Gastrocnemius medialis (tissue), 4 donors: Measurements from ENCODE around the gene LRRC8A.

Source experiments
- POLR2A ChIP-seq, 2 donors: fragments of 450-650 bp; IDR thresholded peaks; one replicate each; pipeline ENCODE4 v1.6.1; 2017; ENCODE audit warnings: antibody characterized with exemption in 2 of 2, mild to moderate bottlenecking in 2 of 2, moderate library complexity in 2 of 2
- TF ChIP-seq, protein P1 (sequence below), 5 experiments: fragments of 450-650 bp in 3 of 5; fragments of 200-600 bp in 2 of 5; sonication (generic) in 2 of 5; IDR thresholded peaks in 4 of 5; conservative IDR thresholded peaks in 1 of 5; 1 replicate in 4 of 5; 2 replicates in 1 of 5; pipeline ENCODE4 v1.5.1; 2016 to 2019; ENCODE audit warnings: antibody characterized with exemption in 5 of 5, mild to moderate bottlenecking in 3 of 5, moderate library complexity in 3 of 5

DNA sequence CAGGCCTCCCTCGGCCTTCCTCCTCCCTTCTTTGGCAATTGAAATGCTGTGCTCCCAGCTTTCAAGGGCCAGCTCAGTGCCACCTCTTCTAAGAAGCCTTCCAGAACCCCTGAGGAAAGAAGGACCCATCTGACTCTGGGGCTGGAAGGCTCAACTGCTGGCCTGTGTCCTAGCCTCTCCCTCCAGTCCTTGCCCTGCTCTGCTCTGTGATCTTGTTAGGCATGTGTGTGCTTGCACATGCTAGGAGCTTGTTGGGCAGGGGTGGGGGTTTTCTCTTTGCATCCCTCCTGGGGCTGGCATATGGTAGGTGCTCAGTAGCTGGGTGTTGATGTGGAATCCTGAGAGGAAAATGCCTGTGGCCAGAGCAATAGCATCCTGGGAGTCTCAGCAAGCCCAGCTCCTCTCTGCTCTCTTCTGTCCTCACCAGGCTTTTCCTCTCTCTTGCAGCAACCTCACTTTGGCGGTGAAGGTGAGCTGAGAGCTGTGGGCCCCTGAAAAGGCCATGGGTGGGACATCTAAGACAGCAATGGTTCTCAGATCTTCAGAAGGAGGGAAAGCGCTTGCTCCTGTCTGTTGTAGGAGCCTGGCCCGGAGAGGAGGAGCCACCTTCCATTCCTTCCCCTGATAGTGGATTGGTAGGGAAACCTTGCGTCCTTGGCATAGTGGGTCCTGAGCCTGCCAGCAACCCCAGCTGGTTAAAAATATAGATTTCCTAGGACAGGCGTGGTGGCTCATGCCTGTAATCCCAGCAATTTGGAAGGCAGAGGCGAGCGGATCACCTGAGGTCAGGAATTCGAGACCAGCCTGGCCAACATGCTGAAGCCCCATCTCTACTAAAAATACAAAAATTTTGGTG is 55.6 kb downstream of the LRRC8A start:
- TF ChIP-seq POLR2A (IDR thresholded peaks at IDR 0.05), result no peak
- TF ChIP-seq, protein P1, sequence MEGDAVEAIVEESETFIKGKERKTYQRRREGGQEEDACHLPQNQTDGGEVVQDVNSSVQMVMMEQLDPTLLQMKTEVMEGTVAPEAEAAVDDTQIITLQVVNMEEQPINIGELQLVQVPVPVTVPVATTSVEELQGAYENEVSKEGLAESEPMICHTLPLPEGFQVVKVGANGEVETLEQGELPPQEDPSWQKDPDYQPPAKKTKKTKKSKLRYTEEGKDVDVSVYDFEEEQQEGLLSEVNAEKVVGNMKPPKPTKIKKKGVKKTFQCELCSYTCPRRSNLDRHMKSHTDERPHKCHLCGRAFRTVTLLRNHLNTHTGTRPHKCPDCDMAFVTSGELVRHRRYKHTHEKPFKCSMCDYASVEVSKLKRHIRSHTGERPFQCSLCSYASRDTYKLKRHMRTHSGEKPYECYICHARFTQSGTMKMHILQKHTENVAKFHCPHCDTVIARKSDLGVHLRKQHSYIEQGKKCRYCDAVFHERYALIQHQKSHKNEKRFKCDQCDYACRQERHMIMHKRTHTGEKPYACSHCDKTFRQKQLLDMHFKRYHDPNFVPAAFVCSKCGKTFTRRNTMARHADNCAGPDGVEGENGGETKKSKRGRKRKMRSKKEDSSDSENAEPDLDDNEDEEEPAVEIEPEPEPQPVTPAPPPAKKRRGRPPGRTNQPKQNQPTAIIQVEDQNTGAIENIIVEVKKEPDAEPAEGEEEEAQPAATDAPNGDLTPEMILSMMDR (IDR thresholded peaks at IDR 0.05 in 4 of 5, conservative IDR thresholded peaks at IDR 0.05 in 1 of 5), result no peak
